HL-60/S4 treated with phorbol 12-myristate 13-acetate at 8.2 ng/mL for 4 days and 3 days (cell line): ENCODE data around the gene IL15RA.
"Not testable (repeated sequence)": the region's sequence is repeated elsewhere in the genome, so short reads cannot be mapped to it uniquely, and the experiment has no call there.

Experiments used
- in situ Hi-C: fragments of 300-500 bp; cut with MboI; formaldehyde crosslinking; loops from 2 replicates; pipeline ENCODE4 v1.15.0; 2022; ENCODE audit warnings: low sequenced_read_pairs

The IL15RA gene

DNA sequence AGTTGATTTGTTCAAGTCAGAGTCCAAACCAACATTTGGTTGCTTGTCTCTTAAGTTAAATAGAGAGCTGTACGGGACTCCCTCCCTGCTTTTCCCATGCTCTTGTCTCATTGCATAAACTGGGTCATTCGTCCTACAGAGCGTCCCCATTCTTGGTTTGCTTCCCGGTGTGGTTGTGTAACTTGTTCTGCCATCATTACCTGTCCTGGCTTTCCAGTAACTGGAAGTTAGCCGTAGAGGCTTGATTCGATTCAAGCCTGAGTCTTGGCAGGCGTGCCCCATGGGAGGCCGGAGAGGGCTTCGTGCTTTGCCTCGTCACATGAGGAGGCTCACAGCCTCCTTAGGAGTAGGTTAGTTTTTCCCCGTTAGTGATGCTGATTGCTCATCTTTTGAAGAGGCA, 47.1 kb downstream of the IL15RA start:
- in situ Hi-C loops, result no loop called here

DNA sequence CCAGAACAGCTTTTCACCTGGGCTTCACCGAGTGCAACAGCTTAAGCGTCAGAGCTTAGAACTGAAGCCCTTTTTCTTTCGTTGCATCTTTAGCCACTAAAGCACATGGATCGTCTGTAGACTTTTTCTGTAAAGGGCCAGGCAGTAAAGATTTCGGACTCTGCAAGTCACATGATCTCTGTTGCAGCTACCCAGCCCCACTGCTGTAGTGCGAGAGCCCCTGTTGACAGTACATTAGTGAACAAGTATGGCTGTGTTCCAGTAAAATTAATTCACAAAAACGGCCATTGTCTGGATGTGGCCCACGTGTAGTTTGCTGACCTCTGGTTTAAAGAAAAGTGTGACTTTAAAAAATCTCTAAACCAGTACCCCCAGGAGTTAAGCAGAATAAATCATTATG, 47.9 kb downstream of the IL15RA start:
- in situ Hi-C loops, result no loop called here

DNA sequence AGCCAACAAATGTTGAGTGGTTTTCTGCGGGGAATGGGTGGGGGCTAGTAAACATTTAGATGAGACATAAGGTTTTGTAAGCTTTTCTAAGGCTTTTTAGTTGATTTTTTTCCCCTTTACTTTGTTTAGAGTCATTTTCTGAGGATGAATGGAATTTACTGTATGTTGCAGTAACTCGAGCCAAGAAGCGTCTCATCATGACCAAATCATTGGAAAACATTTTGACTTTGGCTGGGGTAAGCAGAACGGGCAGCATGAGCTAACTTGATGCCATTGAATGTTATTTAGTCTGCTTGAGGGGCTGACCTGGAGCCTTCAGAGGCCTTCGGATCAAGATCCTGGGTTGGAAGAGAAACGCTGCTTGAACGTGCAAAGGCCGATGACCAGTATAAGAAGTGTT, 50.0 kb downstream of the IL15RA start:
- in situ Hi-C loops, result no loop called here

DNA sequence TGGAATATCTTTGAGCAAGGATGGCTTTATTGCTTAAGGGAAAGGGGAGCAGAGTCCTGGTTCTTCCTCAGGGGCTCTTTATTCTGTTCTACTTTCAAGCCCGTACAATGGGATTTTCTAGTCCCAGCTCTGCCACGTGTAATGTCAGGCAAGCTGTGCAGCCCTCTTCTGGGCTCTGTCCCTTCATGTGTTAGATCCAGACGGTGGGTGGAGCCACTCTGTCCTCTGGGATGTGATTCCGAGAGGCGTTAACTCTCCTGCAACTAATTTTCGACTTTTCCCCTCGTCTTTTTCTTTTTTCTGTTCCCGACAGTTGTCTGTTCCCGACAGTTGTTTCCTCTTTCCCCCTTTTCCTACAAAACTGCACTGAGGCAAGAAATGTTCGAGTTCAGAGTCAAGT, 52.5 kb downstream of the IL15RA start:
- in situ Hi-C loops, result no loop called here

DNA sequence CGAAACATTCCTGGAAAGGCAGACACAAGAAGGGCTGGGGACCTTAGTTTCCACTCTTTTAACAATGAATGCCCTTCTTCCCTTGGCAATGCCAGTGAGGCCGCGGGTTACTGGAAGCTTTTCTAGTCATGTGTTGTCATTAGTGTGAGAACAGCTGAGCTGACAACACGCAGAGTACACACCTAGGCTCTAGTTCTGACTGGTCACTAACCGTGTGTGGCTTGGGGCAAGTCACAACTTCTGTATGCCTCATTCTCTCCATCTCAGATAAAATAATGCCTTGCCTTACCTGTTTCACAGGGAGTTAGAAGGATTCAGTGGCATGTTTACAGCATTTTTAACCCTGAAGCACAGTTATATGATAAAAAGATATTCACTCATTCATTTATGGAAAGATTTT, 55.6 kb downstream of the IL15RA start:
- in situ Hi-C loops, result no loop called here

DNA sequence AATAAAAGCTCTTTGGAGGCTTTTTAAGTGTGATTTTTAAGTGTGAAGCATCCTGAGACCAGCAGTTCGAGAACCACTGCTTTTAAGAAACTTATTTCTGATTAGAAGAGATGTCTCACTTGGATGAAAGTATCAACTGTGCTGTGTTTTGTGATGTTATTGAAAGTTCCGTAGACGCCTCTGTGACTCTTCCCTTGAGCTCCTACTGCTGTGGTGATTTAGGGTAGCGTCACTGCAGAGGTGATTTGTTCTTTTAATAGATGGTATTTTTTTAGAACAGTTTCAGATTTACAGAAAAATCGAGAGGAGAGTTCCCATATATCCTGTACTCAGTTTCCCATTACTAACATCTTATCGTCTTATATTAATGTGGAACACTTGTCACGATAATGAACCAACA, 57.8 kb downstream of the IL15RA start:
- in situ Hi-C loops, result no loop called here

DNA sequence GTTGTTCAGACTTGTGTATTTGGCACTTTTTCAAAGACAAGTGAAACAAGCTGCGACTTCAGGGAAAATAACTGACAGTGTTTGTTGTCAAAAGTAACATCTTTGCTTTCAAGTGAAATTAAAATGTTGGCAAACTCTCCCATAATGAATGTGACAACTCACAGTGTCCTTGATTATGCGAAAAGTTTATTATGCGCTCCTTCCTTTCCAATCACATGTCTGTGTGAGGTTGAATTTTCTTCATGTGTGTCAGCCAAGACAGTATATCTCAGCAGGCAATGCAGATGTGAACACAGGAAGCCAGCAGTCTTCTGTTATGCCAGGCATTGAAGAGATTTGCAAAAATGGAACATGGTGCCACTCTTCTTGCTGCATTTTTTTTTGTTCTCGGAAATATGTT, 58.6 kb downstream of the IL15RA start:
- in situ Hi-C loops, result no loop called here

DNA sequence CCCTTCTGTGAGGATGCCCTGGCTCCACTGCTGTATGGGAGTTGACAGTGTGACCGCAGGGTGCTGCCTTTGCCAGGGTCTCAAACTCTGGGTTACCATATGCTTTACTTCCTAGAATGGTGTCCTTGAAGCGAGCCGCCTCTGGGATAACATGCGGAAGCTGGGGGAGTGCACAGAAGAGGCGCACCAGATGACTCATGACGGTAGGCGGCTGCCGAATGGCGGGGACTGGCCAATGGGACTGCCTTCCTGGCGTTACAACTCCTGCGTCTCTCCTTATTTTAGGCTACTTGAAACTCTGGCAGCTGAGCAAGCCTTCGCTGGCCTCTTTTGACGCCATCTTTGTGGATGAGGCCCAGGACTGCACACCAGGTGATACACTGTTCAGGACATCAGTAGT, 60.0 kb downstream of the IL15RA start:
- in situ Hi-C loops, result no loop called here

DNA sequence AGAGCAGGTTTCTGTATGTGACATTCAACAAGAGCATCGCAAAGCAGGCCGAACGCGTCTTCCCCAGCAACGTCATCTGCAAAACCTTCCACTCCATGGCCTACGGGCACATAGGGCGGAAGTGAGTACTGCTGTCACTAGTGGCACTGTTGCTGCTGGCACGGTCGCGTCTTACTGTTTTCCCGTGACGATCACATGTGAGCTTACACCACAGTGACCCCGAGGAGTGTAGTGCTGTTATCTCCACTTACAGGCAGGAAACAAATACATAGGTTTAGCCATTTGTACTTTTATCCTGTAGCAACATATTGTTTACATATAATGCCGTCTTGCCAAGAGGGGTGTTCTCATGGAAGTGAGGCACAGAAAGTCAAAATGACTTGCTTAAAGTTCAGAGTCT, 61.9 kb downstream of the IL15RA start:
- in situ Hi-C loops, result no loop called here

DNA sequence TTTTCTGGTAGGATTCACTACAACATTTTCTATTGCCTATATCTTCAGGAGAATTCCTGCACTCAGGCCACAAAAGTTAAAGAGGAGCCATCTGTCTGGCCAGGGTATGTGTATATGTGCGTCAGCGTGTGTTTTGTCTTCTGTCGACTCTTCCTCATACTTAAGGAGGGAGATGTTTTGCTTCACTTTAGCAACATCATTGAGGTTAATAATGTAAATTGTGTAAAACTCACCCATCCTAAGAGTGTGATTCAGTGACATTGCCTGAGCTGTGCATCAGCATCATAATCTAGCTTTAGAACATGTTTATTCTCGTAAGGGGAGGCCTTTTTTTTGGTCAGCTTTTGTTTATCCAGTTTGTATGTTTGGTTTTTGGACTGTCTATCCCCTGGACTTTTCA, 63.6 kb downstream of the IL15RA start:
- in situ Hi-C loops, result no loop called here

DNA sequence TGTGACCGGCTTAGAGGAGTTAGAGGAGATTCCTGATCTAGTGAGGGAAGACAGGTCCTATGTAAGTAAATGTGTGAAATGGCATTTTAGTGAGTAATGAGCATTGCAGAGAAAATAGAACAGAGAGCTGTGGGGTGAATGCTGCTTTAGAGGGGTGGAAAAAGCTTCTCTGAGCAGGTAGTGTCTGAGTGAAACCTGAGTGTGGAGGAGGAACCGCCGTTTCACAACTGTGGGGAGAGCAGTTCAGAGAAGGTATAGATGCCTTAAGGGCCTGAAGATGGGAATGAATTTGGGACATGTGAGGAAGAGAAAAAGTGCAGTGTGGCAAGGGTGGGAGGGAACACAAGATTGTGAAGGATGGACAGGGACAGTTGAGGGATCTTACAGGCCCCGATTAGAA, 65.7 kb downstream of the IL15RA start:
- in situ Hi-C loops, result no loop called here

DNA sequence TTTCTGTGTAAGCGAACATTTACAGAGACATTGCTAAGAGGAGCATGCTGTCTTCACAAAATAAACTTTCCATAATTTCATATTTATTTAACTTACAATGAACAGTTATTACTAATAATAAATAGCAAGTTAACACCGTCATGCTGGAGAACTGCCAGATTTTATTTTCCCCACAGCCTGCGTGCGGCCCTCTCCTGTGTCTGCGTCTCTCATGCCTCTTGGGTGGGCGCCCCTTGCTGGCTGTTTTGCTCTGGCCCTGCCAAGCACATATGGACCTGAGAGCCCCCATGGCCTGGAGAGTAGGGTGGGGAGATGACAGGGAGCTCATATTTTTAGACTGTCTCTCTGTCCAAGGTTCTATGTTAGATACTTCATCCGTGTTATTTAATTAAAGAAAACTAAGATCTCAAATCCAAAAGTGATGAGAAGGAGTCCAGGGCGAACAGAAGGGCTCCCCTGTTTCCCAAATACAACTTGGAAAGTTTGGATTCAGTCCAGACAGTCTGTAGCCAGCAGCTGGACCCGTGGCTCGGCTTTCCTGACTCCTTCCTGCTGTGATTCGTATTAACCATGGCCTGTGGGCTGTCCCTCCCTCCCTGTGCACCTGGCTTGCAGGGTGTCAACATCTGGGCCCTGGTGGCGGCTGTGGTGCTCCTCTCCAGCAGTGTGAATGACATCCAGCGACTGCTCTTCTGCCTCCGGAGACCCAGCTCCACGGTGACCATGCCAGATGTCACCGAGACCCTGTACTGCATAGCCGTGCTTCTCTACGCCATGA, 66.8 kb downstream of the IL15RA start:
- in situ Hi-C loops, result no loop called here

DNA sequence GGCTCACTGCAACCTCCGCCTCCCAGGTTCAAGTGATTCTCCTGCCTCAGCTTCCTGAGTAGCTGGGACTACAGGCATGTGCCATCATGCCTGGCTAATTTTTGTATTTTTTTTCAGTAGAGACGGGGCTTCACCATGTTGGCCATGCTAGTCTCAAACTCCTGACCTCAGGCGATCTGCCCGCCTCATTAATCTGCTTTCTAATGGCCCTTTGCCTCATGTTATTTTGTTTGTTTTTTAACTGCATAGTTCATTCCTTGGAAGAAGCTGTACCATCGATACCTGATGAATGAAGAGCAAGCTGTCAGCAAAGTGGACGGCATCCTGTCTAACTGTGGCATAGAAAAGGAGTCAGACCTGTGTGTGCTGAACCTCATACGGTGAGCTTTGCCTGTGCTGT, 68.7 kb downstream of the IL15RA start:
- in situ Hi-C loops, result not testable (repeated sequence)

DNA sequence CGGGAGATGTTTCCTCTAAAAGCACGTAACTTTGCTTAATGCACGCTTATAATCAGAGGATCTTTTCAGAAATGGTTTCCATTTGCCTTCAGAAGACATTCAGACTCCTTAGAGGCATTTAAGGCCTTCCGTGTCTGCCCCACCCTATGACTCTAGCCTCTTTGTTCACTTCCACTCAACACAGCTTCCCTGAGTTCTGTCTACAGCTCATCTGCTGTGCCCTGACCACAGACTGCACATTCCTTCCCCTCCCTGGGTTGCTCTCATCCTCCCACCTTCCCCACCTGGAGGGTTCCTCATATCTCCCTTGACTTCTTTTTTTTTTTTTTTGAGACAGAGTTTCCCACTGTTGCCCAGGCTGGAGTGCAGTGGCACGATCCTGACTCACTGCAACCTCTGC, 70.7 kb downstream of the IL15RA start:
- in situ Hi-C loops, result no loop called here

DNA sequence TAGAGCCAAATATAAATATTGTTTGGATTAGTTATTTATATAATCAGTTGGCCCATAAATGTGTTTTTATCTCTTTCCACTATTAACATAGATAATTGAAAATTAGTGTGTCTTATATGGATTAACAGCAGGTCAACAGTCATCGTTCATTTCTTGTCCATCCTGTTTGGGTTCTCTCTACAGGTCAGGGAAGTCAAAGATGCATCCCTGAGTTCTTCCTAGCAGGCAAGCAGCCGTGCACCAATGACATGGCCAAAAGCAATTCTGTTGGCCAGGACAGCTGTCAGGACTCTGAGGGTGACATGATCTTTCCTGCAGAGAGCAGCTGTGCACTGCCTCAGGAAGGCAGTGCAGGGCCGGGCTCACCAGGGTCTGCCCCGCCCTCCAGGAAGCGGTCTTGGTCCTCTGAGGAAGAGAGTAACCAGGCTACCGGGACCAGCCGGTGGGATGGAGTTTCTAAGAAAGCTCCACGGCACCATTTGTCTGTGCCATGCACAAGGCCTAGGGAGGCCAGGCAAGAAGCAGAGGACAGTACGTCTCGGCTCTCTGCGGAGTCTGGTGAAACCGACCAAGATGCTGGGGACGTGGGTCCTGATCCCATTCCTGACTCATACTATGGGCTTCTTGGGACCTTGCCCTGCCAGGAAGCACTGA, 71.4 kb downstream of the IL15RA start:
- in situ Hi-C loops, result no loop called here

DNA sequence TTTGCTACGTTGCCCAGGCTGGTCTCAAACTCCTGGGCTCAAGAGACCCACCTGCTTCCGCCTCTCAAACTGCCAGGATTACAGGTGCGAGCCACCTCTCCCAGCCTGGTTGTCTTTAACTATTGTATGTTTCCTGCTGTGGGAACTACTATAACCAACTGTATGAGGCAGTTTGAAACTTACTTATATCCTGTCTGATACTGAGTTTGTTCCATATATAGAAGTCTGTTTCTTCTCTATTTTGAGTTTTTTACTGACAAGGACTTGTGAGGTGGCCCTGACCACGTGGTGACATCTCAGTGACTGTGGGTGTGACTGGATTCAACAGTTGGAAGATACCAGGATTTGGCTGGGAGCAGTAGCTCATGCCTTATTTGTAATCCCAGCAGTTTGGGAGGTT, 73.1 kb downstream of the IL15RA start:
- in situ Hi-C loops, result no loop called here

DNA sequence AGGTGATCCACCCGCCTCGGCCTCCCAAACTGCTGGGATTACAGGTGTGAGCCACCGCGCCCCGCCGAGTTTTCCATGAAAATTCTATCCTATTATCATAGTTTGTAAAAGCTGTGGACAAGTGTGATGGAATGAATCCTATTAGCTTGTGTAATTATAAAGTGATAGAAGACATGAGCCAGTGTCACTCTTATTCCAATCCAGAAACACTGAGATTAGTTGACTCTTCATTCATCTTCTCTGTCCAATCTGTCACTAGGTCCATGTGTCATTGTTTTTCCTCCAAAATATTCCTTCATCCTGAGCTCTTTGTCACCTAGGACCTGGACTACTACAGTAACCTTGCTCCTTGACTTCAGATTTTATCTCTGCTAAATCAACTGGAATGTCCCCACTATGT, 73.8 kb downstream of the IL15RA start:
- in situ Hi-C loops, result no loop called here

DNA sequence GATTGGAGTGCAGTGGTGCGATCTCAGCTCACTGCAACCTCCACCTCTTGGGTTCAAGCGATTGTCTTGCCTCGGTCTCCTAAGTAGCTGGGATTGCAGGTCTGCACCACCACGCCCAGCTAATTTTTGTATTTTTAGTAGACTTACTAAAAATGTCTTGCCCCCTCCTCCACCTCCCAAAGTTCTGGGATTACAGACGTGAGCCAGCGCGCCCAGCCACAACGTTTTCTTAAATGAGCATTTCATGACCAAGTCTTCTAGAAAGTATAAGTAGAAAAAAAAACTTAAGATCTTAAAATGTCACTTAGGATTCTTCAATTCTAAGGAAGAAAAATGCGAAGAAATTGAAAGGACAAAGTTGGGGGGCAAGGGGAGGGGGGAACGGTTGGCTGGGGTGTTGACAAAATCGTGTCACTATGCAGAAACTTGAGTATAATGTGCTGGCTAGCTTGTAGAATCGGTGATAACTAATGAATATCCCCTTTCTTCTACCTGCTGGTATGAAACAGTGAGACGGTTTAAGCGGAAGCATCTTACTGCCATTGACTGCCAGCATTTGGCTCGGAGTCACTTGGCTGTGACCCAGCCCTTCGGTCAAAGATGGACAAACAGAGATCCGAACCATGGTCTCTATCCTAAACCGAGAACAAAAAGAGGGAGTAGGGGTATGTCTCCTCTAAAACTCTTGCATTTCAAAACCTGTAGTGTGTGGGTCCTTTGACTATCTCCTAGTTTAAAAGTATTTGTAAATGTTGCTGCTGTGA, 74.7 kb downstream of the IL15RA start:
- in situ Hi-C loops, result no loop called here
